ENCODE measurements around the gene LRRD1.

DNA sequence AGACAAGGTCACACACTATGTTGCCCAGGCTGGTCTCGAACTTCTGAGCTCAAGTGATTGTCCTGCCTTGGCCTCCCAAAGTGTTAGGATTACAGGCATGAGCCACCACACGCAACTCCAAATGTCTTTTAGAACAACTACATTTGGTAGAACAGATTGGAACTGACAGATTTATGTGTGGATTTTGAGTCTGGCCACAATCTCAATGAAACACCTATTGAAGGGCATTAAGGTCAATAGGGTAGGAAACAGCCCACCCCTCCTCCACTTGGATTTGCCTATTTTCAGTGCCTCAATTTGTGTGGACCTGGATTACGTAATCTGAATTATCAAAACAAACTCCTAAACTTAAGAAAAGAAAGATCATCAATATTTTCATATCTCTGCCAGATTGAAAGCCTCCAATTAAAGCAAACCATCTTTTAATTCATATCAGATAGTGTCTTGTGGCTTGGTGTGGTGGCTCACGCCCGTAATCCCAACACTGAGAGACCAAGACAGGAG, 29.2 kb downstream of the LRRD1 start:
- TF ChIP-seq POLR2A (IDR thresholded peaks at IDR 0.05; ENCODE audit: extremely low read depth, insufficient read length) (no peak), MYC (IDR thresholded peaks at IDR 0.05; ENCODE audit: low read depth, low read length) (no peak)
- TF ChIP-seq, protein P1, sequence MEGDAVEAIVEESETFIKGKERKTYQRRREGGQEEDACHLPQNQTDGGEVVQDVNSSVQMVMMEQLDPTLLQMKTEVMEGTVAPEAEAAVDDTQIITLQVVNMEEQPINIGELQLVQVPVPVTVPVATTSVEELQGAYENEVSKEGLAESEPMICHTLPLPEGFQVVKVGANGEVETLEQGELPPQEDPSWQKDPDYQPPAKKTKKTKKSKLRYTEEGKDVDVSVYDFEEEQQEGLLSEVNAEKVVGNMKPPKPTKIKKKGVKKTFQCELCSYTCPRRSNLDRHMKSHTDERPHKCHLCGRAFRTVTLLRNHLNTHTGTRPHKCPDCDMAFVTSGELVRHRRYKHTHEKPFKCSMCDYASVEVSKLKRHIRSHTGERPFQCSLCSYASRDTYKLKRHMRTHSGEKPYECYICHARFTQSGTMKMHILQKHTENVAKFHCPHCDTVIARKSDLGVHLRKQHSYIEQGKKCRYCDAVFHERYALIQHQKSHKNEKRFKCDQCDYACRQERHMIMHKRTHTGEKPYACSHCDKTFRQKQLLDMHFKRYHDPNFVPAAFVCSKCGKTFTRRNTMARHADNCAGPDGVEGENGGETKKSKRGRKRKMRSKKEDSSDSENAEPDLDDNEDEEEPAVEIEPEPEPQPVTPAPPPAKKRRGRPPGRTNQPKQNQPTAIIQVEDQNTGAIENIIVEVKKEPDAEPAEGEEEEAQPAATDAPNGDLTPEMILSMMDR (IDR thresholded peaks at IDR 0.05; ENCODE audit: low read depth, low read length), result no peak
- TF ChIP-seq, protein P2, sequence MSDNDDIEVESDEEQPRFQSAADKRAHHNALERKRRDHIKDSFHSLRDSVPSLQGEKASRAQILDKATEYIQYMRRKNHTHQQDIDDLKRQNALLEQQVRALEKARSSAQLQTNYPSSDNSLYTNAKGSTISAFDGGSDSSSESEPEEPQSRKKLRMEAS (IDR thresholded peaks at IDR 0.05; ENCODE audit: low read depth, low read length), result no peak

Data from NB4 (cell line).